Keratinocyte (primary cell): ENCODE measurements around the gene FTO.

Experiments used
- CTCF ChIP-seq, 3 experiments: IDR thresholded peaks in 1 of 3; conservative IDR thresholded peaks in 1 of 3; optimal IDR thresholded peaks in 1 of 3; 2 replicates in 2 of 3; 3 replicates in 1 of 3; pipeline versions ENCODE3 to v1.5.1; 2011; ENCODE audit warnings: low read length in 3 of 3, mild to moderate bottlenecking in 3 of 3, moderate library complexity in 2 of 3, control low read depth in 1 of 3, inconsistent platforms in 1 of 3; ENCODE audit not compliant: insufficient read depth in 2 of 3; ENCODE audit errors: extremely low read depth in 1 of 3
- EZH2 ChIP-seq: IDR thresholded peaks from one replicate; pipeline ENCODE4 v1.6.1; 2012; ENCODE audit warnings: inconsistent platforms, mild to moderate bottlenecking, low read length, moderate library complexity

GRCh38 chr16:54027062-54027461 lies 323.1 kb downstream of the FTO start:
- TF ChIP-seq CTCF (optimal IDR thresholded peaks at IDR 0.05 in 1 of 3, IDR thresholded peaks at IDR 0.05 in 1 of 3, conservative IDR thresholded peaks at IDR 0.05 in 1 of 3; ENCODE audit: extremely low read depth in 1 of 3, insufficient read depth in 2 of 3, low read length in 3 of 3): no peak
- TF ChIP-seq EZH2: no peak
